ENCODE measurements around the gene ADGRG6. TPM values are rescaled to one million over a fixed set of nuclear protein-coding genes. Genes with fewer than 3 reads are reported as not detected.
A peak's percentile ranks its signal among the peaks of the same experiment; 100 is the strongest.

ADGRG6 gene
- total and polyA plus RNA-seq, 2 experiments from 2014 or later: 2.4 to 8.7 TPM

DNA sequence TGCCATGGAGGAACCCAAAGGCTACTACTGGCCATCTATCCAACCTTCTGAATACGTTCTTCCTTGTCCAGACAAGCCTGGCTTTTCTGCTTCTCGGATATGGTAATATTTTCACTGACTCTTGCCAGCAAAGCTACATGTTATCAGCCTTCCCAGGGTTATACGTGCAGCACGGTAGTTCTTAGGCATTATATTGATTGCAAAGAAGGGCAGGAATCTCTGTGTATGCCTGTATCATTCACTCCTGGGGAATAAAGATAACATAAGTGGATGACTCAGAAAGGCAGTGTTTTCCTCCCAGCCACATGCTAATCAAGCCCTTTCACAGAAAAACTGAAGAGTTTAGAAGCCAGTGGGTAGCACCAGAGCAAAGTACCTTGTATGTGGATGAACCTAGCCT, 98.7 kb downstream of the ADGRG6 start:
- Histone ChIP-seq H3K4me1 (ENCODE audit: low read depth) (peaks cover 15% of the 10 kb centered on the region), H3K4me3 (no peak overlapping the region), H3K27me3 (no peaks in the 10 kb centered on the region), H3K9me3 (ENCODE audit: low read depth) (no peaks in the 10 kb centered on the region), H3K27ac (peak overlapping the region; percentile 72), H3K36me3 (no peaks in the 10 kb centered on the region)
- no peak for TF ChIP-seq CTCF (IDR thresholded peaks at IDR 0.05; ENCODE audit: low read depth, low read length)
- peak; percentile 43 to 58 for DNase-seq (ENCODE audit: low read depth in 1 of 2, low spot score in 1 of 2)

DNA sequence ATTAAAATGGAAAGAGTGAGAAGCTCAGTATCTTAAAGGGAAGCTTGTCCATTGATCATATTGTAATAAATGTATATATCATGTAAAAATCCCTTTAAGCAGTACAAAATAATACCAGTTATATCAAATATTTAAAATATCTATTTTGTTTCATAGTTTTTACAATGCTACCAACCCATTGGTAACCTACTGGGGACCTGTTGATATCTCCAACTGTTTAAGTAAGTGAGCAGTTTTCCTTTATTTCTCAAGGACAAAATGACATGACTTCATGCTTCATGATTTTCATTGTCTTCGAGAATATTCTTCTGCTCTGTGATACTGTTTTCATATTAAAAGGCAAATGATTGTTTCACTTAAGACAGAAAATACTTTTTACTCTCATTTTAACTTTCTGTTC, 100.0 kb downstream of the ADGRG6 start:
- no peak for DNase-seq (ENCODE audit: low read depth in 1 of 2, low spot score in 1 of 2)
- no peak for TF ChIP-seq CTCF (IDR thresholded peaks at IDR 0.05; ENCODE audit: low read depth, low read length)
- no peaks in the 10 kb centered on the region for H3K27me3 ChIP-seq
- no peak overlapping the region for H3K4me3 ChIP-seq
- H3K4me1 ChIP-seq (ENCODE audit: low read depth): peaks cover 15% of the 10 kb centered on the region
- no peak overlapping the region for H3K27ac ChIP-seq
- no peaks in the 10 kb centered on the region for H3K9me3 ChIP-seq (ENCODE audit: low read depth)
- no peaks in the 10 kb centered on the region for H3K36me3 ChIP-seq

GRCh38 chr6:142404751-142405150, 102.9 kb downstream of the ADGRG6 start:
- Histone ChIP-seq H3K27me3 (no peaks in the 10 kb centered on the region), H3K4me1 (ENCODE audit: low read depth) (peaks cover 13% of the 10 kb centered on the region), H3K9me3 (ENCODE audit: low read depth) (no peaks in the 10 kb centered on the region), H3K4me3 (no peak overlapping the region), H3K27ac (no peak overlapping the region), H3K36me3 (no peaks in the 10 kb centered on the region)
- no peak for TF ChIP-seq CTCF (IDR thresholded peaks at IDR 0.05; ENCODE audit: low read depth, low read length)
- no peak for DNase-seq (ENCODE audit: low read depth in 1 of 2, low spot score in 1 of 2)

DNA sequence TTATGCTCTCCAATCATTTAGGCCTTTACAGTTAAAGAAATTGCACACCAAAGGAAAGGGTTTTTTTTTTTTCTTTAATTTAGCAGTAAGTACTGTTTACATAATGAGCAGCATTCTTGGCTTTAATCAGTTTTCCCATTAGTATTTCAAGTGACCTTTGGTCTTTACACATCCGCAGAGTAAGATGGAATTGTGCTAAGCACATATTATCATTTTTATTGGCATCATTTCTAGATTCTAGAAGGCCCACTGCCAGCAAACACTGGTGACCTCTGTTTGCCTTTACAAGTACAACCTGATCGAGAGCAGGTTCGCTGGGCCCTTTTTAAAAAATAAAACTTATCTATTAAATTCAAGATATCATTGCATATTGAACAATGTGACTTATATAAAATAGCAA, 104.3 kb downstream of the ADGRG6 start:
- H3K27ac ChIP-seq: no peak overlapping the region
- no peaks in the 10 kb centered on the region for H3K36me3 ChIP-seq
- no peak for TF ChIP-seq CTCF (IDR thresholded peaks at IDR 0.05; ENCODE audit: low read depth, low read length)
- no peak overlapping the region for H3K4me3 ChIP-seq
- DNase-seq (ENCODE audit: low read depth in 1 of 2, low spot score in 1 of 2): peak in 1 of 2 donors; percentile 33
- no peaks in the 10 kb centered on the region for H3K9me3 ChIP-seq (ENCODE audit: low read depth)
- no peaks in the 10 kb centered on the region for H3K4me1 ChIP-seq (ENCODE audit: low read depth)
- no peaks in the 10 kb centered on the region for H3K27me3 ChIP-seq

DNA sequence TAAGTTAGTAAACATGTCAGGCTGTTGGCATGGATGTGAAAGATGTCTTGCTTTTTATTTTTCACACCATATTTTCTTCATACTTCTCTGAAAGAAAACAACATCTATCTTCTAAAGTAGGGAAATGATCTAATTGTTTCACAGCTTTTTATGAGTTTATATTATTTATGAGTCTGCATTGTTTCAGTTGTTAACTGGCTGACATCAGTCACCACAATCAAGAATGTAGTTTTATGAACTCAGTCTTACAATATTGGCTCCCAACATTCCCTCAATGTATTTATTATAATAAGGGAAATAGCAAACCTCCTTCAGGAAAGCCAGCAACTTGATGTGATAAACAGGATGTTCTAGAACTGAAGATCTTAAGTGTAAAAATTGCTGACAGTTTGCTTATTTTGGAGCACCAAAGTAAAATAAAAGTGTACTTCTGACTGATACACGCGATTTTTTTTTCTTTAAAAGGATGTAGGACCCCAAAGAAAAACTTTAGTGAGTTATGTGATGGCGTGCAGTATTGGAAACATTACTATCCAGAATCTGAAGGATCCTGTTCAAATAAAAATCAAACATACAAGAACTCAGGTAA, 106.0 kb downstream of the ADGRG6 start:
- Histone ChIP-seq H3K27ac (no peak overlapping the region), H3K4me1 (ENCODE audit: low read depth) (no peaks in the 10 kb centered on the region), H3K36me3 (no peaks in the 10 kb centered on the region), H3K9me3 (ENCODE audit: low read depth) (no peaks in the 10 kb centered on the region), H3K27me3 (no peaks in the 10 kb centered on the region), H3K4me3 (no peak overlapping the region)
- no peak for TF ChIP-seq CTCF (IDR thresholded peaks at IDR 0.05; ENCODE audit: low read depth, low read length)
- no peak for DNase-seq (ENCODE audit: low read depth in 1 of 2, low spot score in 1 of 2)

All from cardiac muscle cell (in vitro differentiated cells and primary cell).